Panc1 (cell line): Measurements from ENCODE around the gene LCE4A.

Experiments
- POLR2AphosphoS5 ChIP-seq: IDR thresholded peaks from 2 replicates; pipeline ENCODE4 v1.6.1; 2012; ENCODE audit warnings: mild to moderate bottlenecking, low read depth, low read length, moderate library complexity
- TF ChIP-seq, protein P1 (sequence below): fragments of 450-650 bp; IDR thresholded peaks from 2 replicates; pipeline ENCODE4 v1.5.1; 2017; ENCODE audit warnings: mild to moderate bottlenecking

- TF ChIP-seq, protein P1, sequence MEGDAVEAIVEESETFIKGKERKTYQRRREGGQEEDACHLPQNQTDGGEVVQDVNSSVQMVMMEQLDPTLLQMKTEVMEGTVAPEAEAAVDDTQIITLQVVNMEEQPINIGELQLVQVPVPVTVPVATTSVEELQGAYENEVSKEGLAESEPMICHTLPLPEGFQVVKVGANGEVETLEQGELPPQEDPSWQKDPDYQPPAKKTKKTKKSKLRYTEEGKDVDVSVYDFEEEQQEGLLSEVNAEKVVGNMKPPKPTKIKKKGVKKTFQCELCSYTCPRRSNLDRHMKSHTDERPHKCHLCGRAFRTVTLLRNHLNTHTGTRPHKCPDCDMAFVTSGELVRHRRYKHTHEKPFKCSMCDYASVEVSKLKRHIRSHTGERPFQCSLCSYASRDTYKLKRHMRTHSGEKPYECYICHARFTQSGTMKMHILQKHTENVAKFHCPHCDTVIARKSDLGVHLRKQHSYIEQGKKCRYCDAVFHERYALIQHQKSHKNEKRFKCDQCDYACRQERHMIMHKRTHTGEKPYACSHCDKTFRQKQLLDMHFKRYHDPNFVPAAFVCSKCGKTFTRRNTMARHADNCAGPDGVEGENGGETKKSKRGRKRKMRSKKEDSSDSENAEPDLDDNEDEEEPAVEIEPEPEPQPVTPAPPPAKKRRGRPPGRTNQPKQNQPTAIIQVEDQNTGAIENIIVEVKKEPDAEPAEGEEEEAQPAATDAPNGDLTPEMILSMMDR: no peak
- TF ChIP-seq POLR2AphosphoS5: no peak
Measured at GRCh38 chr1:152658649-152659048, 49.3 kb upstream of the LCE4A start.
